OCI-LY1 (cell line): Measurements from ENCODE around the gene CNTNAP2.

ENCODE experiments used
- CTCF ChIP-seq: fragments of 200-600 bp; sonication (generic), shearing (Covaris generic); IDR thresholded peaks from 2 replicates; pipeline ENCODE4 v1.5.1; 2017; ENCODE audit warnings: mild to moderate bottlenecking, antibody characterized with exemption, low read length, moderate library complexity, mixed read lengths
- EZH2 ChIP-seq: fragments of 200-600 bp; sonication (generic), shearing (Covaris generic); IDR thresholded peaks from 2 replicates; pipeline ENCODE4 v1.8.0; 2017; ENCODE audit warnings: borderline replicate concordance, mixed run types, mild to moderate bottlenecking, antibody characterized with exemption, low read length, moderate library complexity, mixed read lengths

- TF ChIP-seq CTCF (no peak), EZH2 (no peak)
Measured at GRCh38 chr7:147636553-147636952, 1520.0 kb downstream of the CNTNAP2 start.
